SK-N-MC (cell line): ENCODE data around the gene GOLIM4.

ENCODE experiments used
- EZH2 ChIP-seq: fragments of 200-600 bp; sonication (generic); IDR thresholded peaks from one replicate; pipeline ENCODE4 v1.6.1; 2017; ENCODE audit warnings: antibody characterized with exemption
- POLR2AphosphoS5 ChIP-seq: IDR thresholded peaks from 2 replicates; pipeline ENCODE4 v1.6.1; 2012; ENCODE audit warnings: mild to moderate bottlenecking, low read depth, low read length, borderline replicate concordance

- TF ChIP-seq EZH2 (no peak), POLR2AphosphoS5 (no peak)
Observed at GRCh38 chr3:168113848-168114247, 18.1 kb upstream of the GOLIM4 start.
